GM12878 (cell line): Measurements from ENCODE around the gene RNF11.

Source experiments
- CBFB ChIP-seq: IDR thresholded peaks from 2 replicates; pipeline ENCODE4 v1.6.1; 2016; ENCODE audit warnings: antibody characterized with exemption, low read depth
- CTCF ChIP-seq, 3 experiments: IDR thresholded peaks in 2 of 3; conservative IDR thresholded peaks in 1 of 3; 2 replicates each; pipeline ENCODE4 v1.5.1; 2011; ENCODE audit warnings: low read depth in 3 of 3, low read length in 3 of 3, mild to moderate bottlenecking in 3 of 3, control low read depth in 2 of 3, moderate library complexity in 2 of 3, inconsistent platforms in 1 of 3, mixed read lengths in 1 of 3; ENCODE audit not compliant: control insufficient read depth in 2 of 3, insufficient read depth in 1 of 3; ENCODE audit errors: extremely low read depth in 1 of 3
- EGR1 ChIP-seq, 2 experiments: IDR thresholded peaks; 1 replicate in 1 of 2; 2 replicates in 1 of 2; pipeline ENCODE4 v1.6.1; 2011 to 2012; ENCODE audit warnings: low read depth in 2 of 2, low read length in 2 of 2, borderline replicate concordance in 1 of 2, mild to moderate bottlenecking in 1 of 2, moderate library complexity in 1 of 2
- EP300 ChIP-seq, 2 experiments: fragments of 150-350 bp in 1 of 2; IDR thresholded peaks; 2 replicates each; pipeline ENCODE4 v1.6.1; 2011 to 2012; ENCODE audit warnings: low read depth in 2 of 2, low read length in 2 of 2, borderline replicate concordance in 1 of 2, improper control_type of control experiment in 1 of 2, inconsistent platforms in 1 of 2; ENCODE audit not compliant: control insufficient read depth in 1 of 2
- NKRF ChIP-seq: fragments of 450-650 bp; conservative IDR thresholded peaks from 2 replicates; pipeline ENCODE4 v1.6.1; 2017; ENCODE audit warnings: mild to moderate bottlenecking, moderate library complexity
- PBX3 ChIP-seq: IDR thresholded peaks from 2 replicates; pipeline ENCODE4 v1.6.1; 2011; ENCODE audit warnings: mild to moderate bottlenecking, low read depth, low read length, moderate library complexity; ENCODE audit not compliant: insufficient replicate concordance
- POLR2A ChIP-seq: IDR thresholded peaks from 2 replicates; pipeline ENCODE4 v1.6.1; 2011; ENCODE audit warnings: low read depth, mild to moderate bottlenecking, low read length
- RAD21 ChIP-seq: IDR thresholded peaks from 2 replicates; pipeline ENCODE4 v1.6.1; 2011; ENCODE audit warnings: mild to moderate bottlenecking, low read depth, low read length, moderate library complexity; ENCODE audit not compliant: insufficient read depth
- RFX5 ChIP-seq: IDR thresholded peaks from 2 replicates; pipeline ENCODE4 v1.6.1; 2011; ENCODE audit warnings: low read depth, low read length, improper control_type of control experiment
- TF ChIP-seq, protein P1 (sequence below): fragments of 150-350 bp; IDR thresholded peaks from 2 replicates; pipeline ENCODE4 v1.6.1; 2014; ENCODE audit warnings: mild to moderate bottlenecking, low read depth, low read length
- TF ChIP-seq, protein P2 (sequence below): IDR thresholded peaks from 2 replicates; pipeline ENCODE4 v1.6.1; 2011; ENCODE audit warnings: low read depth, low read length, improper control_type of control experiment, borderline replicate concordance

DNA sequence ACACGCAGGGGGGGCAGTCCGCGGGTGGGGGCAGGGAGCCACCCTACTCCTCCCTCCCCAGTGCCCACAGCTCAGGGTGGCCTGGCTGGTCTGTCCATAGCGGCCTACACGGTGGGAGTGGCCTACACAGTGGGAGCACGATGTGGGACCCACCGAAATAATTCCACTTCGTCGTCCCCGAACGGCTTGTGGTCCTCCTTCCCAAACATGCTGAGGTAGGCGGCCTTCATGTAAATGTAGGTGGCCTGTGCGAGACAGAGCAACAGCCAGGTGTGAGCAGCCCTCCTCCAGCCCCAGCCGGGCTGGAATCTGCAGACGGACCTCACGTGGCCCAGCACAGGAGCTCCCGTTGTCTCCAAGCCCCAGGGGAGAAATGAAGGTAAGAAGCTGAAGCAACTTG lies 59.9 kb downstream of the RNF11 start:
- no peak for TF ChIP-seq POLR2A
- no peak for TF ChIP-seq CTCF (IDR thresholded peaks at IDR 0.05 in 2 of 3, conservative IDR thresholded peaks at IDR 0.05 in 1 of 3; ENCODE audit: control insufficient read depth in 2 of 3, extremely low read depth in 1 of 3, insufficient read depth in 1 of 3, low read depth in 3 of 3, low read length in 3 of 3)
- TF ChIP-seq PBX3 = no peak
- TF ChIP-seq, protein P1, sequence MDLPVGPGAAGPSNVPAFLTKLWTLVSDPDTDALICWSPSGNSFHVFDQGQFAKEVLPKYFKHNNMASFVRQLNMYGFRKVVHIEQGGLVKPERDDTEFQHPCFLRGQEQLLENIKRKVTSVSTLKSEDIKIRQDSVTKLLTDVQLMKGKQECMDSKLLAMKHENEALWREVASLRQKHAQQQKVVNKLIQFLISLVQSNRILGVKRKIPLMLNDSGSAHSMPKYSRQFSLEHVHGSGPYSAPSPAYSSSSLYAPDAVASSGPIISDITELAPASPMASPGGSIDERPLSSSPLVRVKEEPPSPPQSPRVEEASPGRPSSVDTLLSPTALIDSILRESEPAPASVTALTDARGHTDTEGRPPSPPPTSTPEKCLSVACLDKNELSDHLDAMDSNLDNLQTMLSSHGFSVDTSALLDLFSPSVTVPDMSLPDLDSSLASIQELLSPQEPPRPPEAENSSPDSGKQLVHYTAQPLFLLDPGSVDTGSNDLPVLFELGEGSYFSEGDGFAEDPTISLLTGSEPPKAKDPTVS = no peak
- TF ChIP-seq EGR1 (IDR thresholded peaks at IDR 0.05; ENCODE audit: borderline replicate concordance in 1 of 2, low read depth in 2 of 2, low read length in 2 of 2) = no peak
- TF ChIP-seq CBFB = no peak
- TF ChIP-seq EP300 (IDR thresholded peaks at IDR 0.05; ENCODE audit: borderline replicate concordance in 1 of 2, control insufficient read depth in 1 of 2, low read depth in 2 of 2, low read length in 2 of 2) = no peak
- no peak for TF ChIP-seq RAD21
- TF ChIP-seq NKRF = no peak
- TF ChIP-seq RFX5 = no peak
- TF ChIP-seq, protein P2, sequence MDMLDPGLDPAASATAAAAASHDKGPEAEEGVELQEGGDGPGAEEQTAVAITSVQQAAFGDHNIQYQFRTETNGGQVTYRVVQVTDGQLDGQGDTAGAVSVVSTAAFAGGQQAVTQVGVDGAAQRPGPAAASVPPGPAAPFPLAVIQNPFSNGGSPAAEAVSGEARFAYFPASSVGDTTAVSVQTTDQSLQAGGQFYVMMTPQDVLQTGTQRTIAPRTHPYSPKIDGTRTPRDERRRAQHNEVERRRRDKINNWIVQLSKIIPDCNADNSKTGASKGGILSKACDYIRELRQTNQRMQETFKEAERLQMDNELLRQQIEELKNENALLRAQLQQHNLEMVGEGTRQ = no peak
